Measurements from ENCODE around the gene CACNA1B.

CACNA1B gene

GRCh38 chr9:137973829-137974416 is 96.3 kb downstream of the CACNA1B start:
- Histone ChIP-seq H3K9ac (ENCODE audit: insufficient read length, low read depth) (no peak overlapping the region), H3K4me1 (ENCODE audit: insufficient read depth, insufficient read length) (peaks cover 3% of the 10 kb centered on the region), H3K4me3 (ENCODE audit: insufficient read length, low read depth) (no peak overlapping the region), H3K27me3 (ENCODE audit: insufficient read depth, insufficient read length) (no peaks in the 10 kb centered on the region), H3K36me3 (ENCODE audit: insufficient read depth, insufficient read length, low read length) (peaks cover 68% of the 10 kb centered on the region), H3K9me3 (ENCODE audit: insufficient read depth, low read length) (no peaks in the 10 kb centered on the region)
- TF ChIP-seq ZNF274 (IDR thresholded peaks at IDR 0.05; ENCODE audit: low read depth, low read length) = no peak
- no peak for TF ChIP-seq YY1 (IDR thresholded peaks at IDR 0.05; ENCODE audit: insufficient read depth, insufficient read length)
- TF ChIP-seq SUZ12 (IDR thresholded peaks at IDR 0.05; ENCODE audit: extremely low read depth, insufficient read depth, insufficient read length) = no peak
- DNase-seq (ENCODE audit: low read depth, low spot score) = no peak

DNA sequence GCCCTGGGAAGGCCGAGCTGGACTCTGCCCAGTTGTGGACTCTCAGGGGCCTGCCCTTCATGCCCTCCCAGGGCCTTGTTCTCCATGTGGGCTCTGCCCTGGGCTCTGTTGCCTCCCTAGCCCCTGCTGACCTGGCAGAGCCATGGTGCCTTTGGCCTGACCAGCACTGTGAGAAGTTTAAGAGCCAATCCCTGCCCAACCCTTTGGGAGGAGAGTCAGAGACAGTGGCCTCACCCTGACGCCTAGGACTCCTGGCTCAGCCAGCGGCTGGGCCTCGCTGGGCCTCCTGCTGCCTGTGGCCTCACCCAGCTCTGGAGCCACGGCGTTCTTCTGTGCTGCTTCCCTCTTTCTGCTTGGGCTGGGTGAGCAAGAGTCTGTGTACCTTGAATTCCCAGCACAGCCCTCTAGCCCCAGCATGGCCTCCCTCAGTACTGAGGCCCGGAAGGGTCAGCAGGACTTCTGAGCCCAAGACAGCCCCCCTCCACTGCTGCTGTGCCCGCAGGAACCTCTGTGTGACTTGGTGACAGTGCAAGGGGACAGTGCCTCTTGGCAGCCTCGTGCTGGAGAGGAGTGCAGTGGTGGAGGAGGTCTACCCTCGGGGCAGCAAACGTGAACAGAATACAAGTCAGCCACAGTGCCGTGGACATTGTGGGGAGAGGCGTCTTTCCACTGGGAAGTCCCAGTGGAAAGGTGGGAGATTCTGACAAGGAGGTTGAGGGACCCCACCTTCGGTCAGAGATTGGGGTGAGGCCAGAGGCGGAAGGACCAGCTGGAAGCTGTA is 97.4 kb downstream of the CACNA1B start:
- peaks cover 68% of the 10 kb centered on the region for H3K36me3 ChIP-seq (ENCODE audit: insufficient read depth, insufficient read length, low read length)
- no peaks in the 10 kb centered on the region for H3K27me3 ChIP-seq (ENCODE audit: insufficient read depth, insufficient read length)
- H3K9me3 ChIP-seq (ENCODE audit: insufficient read depth, low read length) = no peaks in the 10 kb centered on the region
- TF ChIP-seq ZNF274 (IDR thresholded peaks at IDR 0.05; ENCODE audit: low read depth, low read length) = no peak
- TF ChIP-seq SUZ12 (IDR thresholded peaks at IDR 0.05; ENCODE audit: extremely low read depth, insufficient read depth, insufficient read length) = no peak
- no peak for TF ChIP-seq YY1 (IDR thresholded peaks at IDR 0.05; ENCODE audit: insufficient read depth, insufficient read length)
- peaks cover 3% of the 10 kb centered on the region for H3K4me1 ChIP-seq (ENCODE audit: insufficient read depth, insufficient read length)
- no peak overlapping the region for H3K9ac ChIP-seq (ENCODE audit: insufficient read length, low read depth)
- H3K4me3 ChIP-seq (ENCODE audit: insufficient read length, low read depth) = no peak overlapping the region
- no peak for DNase-seq (ENCODE audit: low read depth, low spot score)

DNA sequence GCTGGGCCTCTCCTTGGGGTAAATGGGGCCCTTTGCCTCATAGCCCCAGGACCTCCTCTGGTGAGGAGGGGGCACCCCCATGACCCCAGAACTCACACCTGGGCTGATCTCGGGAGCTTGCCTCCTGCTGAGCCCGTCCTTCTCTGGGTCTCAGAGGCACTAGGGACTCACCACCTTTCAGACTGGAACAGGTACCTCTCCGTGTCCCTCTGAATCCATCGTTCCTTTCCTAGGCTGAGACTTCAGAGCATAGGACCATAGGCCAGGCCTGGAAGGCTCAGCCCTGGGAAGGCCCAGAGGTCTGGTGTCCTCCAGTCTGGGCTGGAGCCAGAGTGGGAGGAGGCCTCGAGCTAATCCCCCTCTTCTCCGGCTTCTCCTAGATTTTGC is 97.9 kb downstream of the CACNA1B start:
- Histone ChIP-seq H3K27me3 (ENCODE audit: insufficient read depth, insufficient read length) (no peaks in the 10 kb centered on the region), H3K4me1 (ENCODE audit: insufficient read depth, insufficient read length) (peaks cover 3% of the 10 kb centered on the region), H3K9ac (ENCODE audit: insufficient read length, low read depth) (no peak overlapping the region), H3K4me3 (ENCODE audit: insufficient read length, low read depth) (no peak overlapping the region), H3K36me3 (ENCODE audit: insufficient read depth, insufficient read length, low read length) (peaks cover 67% of the 10 kb centered on the region), H3K9me3 (ENCODE audit: insufficient read depth, low read length) (no peaks in the 10 kb centered on the region)
- DNase-seq (ENCODE audit: low read depth, low spot score) = no peak
- TF ChIP-seq YY1 (IDR thresholded peaks at IDR 0.05; ENCODE audit: insufficient read depth, insufficient read length) = no peak
- no peak for TF ChIP-seq SUZ12 (IDR thresholded peaks at IDR 0.05; ENCODE audit: extremely low read depth, insufficient read depth, insufficient read length)
- TF ChIP-seq ZNF274 (IDR thresholded peaks at IDR 0.05; ENCODE audit: low read depth, low read length) = no peak

GRCh38 chr9:137975936-137976565 is 98.5 kb downstream of the CACNA1B start:
- TF ChIP-seq YY1 (IDR thresholded peaks at IDR 0.05; ENCODE audit: insufficient read depth, insufficient read length) (no peak), SUZ12 (IDR thresholded peaks at IDR 0.05; ENCODE audit: extremely low read depth, insufficient read depth, insufficient read length) (no peak), ZNF274 (IDR thresholded peaks at IDR 0.05; ENCODE audit: low read depth, low read length) (no peak)
- no peak overlapping the region for H3K4me3 ChIP-seq (ENCODE audit: insufficient read length, low read depth)
- 0 out of 2 replicates have a peak, but pooled peaks cover 1% of the 10 kb centered on the region for H3K9me3 ChIP-seq (ENCODE audit: insufficient read depth, low read length)
- no peak for DNase-seq (ENCODE audit: low read depth, low spot score)
- H3K9ac ChIP-seq (ENCODE audit: insufficient read length, low read depth) = no peak overlapping the region
- no peaks in the 10 kb centered on the region for H3K27me3 ChIP-seq (ENCODE audit: insufficient read depth, insufficient read length)
- peaks cover 3% of the 10 kb centered on the region for H3K4me1 ChIP-seq (ENCODE audit: insufficient read depth, insufficient read length)
- H3K36me3 ChIP-seq (ENCODE audit: insufficient read depth, insufficient read length, low read length) = peaks cover 65% of the 10 kb centered on the region

- Histone ChIP-seq H3K27me3 (ENCODE audit: insufficient read depth, insufficient read length) (no peaks in the 10 kb centered on the region), H3K4me1 (ENCODE audit: insufficient read depth, insufficient read length) (peaks cover 1% of the 10 kb centered on the region), H3K4me3 (ENCODE audit: insufficient read length, low read depth) (no peak overlapping the region), H3K9me3 (ENCODE audit: insufficient read depth, low read length) (0 out of 2 replicates have a peak, but pooled peaks cover 4% of the 10 kb centered on the region), H3K9ac (ENCODE audit: insufficient read length, low read depth) (no peak overlapping the region), H3K36me3 (ENCODE audit: insufficient read depth, insufficient read length, low read length) (peaks cover 64% of the 10 kb centered on the region)
- TF ChIP-seq SUZ12 (IDR thresholded peaks at IDR 0.05; ENCODE audit: extremely low read depth, insufficient read depth, insufficient read length) (no peak), ZNF274 (IDR thresholded peaks at IDR 0.05; ENCODE audit: low read depth, low read length) (no peak), YY1 (IDR thresholded peaks at IDR 0.05; ENCODE audit: insufficient read depth, insufficient read length) (no peak)
- no peak for DNase-seq (ENCODE audit: low read depth, low spot score)
These were observed 100.1 kb downstream of the CACNA1B start for GRCh38 chr9:137977571-137978261.

- Histone ChIP-seq H3K9me3 (ENCODE audit: insufficient read depth, low read length) (0 out of 2 replicates have a peak, but pooled peaks cover 4% of the 10 kb centered on the region), H3K4me3 (ENCODE audit: insufficient read length, low read depth) (no peak overlapping the region), H3K36me3 (ENCODE audit: insufficient read depth, insufficient read length, low read length) (peaks cover 70% of the 10 kb centered on the region), H3K27me3 (ENCODE audit: insufficient read depth, insufficient read length) (no peaks in the 10 kb centered on the region), H3K9ac (ENCODE audit: insufficient read length, low read depth) (no peak overlapping the region), H3K4me1 (ENCODE audit: insufficient read depth, insufficient read length) (no peaks in the 10 kb centered on the region)
- no peak for TF ChIP-seq YY1 (IDR thresholded peaks at IDR 0.05; ENCODE audit: insufficient read depth, insufficient read length)
- no peak for DNase-seq (ENCODE audit: low read depth, low spot score)
These were observed 100.7 kb downstream of the CACNA1B start for GRCh38 chr9:137978262-137978714.
